Umbilical cord (tissue), 2 donors: Measurements from ENCODE around the gene NOD2. TPM values are rescaled to one million over a fixed set of nuclear protein-coding genes. Genes with fewer than 3 reads are reported as not detected.
A peak's percentile ranks its signal among the peaks of the same experiment; 100 is the strongest.

Experiments
- DNase-seq: peaks from one replicate; pipeline ENCODE4 v3.0.0-alpha.2; 2015; ENCODE audit warnings: low spot score
- total RNA-seq: library from RNA; depleted of rRNA; stranded (reverse); fragments of >200 nt; gene quantifications from one replicate; pipeline ENCODE4 v1.2.3, GENCODE V29; 2014; ENCODE audit warnings: low replicate concordance; ENCODE audit not compliant: insufficient read depth

The NOD2 gene
- 6.5 TPM for total RNA-seq

- DNase-seq, result no peak
Measured at GRCh38 chr16:50692999-50693781, at the start of gene NOD2. NOD2 (plus strand) TSS chr16:50693606; CDS start chr16:50699496, 5,890 bp downstream.

DNA sequence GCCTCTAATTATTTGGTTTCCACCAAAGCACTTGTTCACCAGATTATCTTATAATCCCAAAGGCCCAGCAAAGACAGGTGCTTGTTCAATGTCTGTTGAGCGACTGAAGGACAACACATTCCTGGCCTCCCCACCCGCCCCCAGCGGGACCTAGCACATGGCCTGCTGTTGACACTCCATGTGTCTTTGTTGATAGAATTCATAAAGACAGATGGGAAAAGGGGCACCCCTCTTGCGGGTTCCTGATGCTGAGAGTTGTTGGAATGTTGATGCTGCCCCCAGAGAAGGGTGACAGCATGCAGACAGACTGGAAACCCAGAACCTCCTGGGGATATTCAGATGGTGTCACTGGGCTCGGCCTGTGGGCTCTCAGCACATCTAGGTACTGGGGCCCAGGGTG is 49.2 kb upstream of the NOD2 start:
- DNase-seq, result no peak

DNA sequence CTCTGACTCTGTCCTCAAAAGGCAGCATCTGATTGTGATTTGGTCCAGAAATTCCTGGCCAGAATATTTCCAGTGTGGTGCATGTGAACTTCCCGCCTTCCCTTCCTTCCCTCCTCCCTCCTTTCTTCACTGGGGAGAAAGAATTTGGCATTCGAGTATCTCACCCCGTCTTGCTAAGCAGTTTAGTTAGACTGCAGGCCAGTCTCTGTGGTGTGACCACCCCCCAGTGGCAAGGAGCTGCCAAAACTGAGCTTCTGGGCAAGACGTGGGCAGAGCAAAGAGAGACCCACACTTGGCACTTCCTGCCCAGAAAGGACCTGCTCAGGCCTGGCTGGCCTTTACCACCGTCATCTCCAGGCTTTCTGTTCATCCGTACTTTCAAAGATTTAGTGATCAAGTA is 48.7 kb upstream of the NOD2 start:
- DNase-seq, result peak; percentile 68

- peak; percentile 94 for DNase-seq
Measured at GRCh38 chr16:50645563-50646220, 47.7 kb upstream of the NOD2 start.

- no peak for DNase-seq
Measured at GRCh38 chr16:50646345-50646744, 47.1 kb upstream of the NOD2 start.

DNA sequence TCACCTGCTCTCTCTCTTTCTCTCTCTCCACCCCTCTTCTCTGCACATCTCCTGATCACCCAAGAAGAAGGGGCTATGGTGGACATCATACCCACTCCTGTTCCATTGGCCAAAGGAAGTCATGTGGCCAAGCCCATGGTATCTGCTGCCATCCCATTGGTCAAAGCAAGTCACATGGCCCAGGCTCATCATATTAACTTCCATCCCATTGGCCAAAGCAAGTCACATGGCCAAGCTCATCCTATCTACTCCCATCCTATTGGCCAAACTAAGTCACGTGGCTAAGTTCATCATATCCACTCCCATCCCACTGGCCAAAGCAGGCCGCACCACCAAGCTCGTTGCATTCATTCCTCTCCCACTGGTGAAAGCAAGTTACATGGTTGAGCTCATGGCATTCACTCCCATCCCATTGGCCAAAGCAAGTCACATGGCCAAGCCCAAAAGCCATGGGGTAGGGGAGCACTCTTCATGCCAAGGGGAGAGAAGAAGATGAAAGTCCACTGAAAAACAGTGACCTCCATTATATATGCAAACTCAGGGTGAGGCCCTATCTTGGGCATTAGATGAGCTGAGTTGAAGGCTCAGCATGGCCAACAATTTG is 41.5 kb upstream of the NOD2 start:
- no peak for DNase-seq

DNA sequence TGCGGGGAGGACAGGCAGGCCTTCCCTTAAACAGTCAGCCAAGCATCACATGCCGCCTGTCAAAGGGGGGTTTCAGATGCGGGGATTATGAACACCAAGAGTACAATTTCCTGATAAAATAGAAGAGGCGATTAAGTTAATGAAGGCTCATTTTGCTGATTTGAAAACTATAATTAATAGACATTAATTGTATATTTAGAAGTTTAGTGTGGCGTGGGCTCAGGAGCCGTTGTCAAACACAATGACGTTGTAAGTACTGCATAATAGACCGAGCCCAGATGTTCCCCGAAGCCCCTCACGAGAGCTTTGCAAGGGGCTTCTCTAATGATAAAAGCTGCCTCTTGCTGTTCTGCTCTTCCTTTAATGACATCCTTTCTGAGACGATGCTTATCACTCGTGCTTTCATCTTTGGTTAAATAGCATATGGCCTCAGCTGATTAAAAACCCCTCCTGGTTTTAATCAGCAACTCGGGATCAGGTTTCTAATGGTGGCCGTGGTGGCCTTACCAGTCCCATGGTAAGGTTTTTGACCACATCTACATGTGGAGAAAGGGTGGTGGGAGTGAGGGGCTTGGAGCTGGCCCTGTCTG is 40.5 kb upstream of the NOD2 start:
- DNase-seq, result no peak

GRCh38 chr16:50653633-50654519 is 39.5 kb upstream of the NOD2 start:
- peak; percentile 67 for DNase-seq

- no peak for DNase-seq
Measured at GRCh38 chr16:50655558-50656055, 37.8 kb upstream of the NOD2 start.

GRCh38 chr16:50657241-50657640 is 36.2 kb upstream of the NOD2 start:
- peak; percentile 85 for DNase-seq

DNA sequence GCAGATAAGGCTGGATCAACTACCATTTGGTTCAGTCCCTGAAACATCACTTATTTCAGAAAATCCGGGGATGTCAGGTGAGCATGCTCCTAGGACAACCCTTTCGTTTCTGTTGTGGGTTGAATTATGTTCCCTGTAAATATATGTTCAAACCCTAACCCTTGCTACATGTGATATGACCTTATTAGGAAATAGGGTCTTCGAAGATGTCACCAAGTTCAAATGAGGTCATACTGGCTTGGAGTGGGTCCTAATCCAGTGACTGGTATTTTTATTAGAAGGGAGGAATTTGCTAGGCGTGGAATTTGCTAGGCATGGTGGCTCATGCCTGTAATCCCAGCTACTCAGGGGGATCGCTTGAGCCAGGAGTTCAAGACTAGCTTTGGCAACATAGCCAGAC is 33.6 kb upstream of the NOD2 start:
- peak; percentile 71 for DNase-seq

DNA sequence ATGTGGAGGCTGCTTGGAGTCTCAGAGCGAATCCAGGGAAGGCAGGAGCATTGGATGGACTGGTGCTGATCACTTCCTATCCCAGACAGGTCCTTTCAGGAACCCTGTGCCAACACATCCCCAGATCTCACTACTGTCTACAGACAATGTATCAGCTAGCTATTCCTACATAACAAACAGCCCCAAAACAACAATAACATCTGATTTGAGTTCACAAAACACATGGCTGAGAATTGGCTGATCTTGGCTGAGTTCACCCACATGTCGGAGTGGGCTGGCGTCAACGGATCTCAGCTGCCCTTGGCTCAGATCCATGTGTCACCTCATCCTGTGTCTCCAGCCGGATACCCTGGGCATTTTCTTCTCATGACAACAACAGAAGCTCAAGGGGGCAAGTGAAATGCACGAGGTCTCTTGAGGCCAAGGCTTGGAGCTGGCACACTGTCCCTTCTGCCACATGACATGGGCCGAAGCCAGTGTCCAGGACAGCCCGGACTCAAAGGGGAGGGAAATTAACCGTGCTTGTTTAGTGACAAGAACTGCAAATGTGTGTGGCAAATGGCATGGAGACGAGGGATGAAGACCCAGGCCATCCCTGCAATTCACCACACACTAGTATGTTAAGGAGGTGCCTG is 31.0 kb upstream of the NOD2 start:
- no peak for DNase-seq

GRCh38 chr16:50664270-50664669 is 29.1 kb upstream of the NOD2 start:
- DNase-seq, result no peak

DNA sequence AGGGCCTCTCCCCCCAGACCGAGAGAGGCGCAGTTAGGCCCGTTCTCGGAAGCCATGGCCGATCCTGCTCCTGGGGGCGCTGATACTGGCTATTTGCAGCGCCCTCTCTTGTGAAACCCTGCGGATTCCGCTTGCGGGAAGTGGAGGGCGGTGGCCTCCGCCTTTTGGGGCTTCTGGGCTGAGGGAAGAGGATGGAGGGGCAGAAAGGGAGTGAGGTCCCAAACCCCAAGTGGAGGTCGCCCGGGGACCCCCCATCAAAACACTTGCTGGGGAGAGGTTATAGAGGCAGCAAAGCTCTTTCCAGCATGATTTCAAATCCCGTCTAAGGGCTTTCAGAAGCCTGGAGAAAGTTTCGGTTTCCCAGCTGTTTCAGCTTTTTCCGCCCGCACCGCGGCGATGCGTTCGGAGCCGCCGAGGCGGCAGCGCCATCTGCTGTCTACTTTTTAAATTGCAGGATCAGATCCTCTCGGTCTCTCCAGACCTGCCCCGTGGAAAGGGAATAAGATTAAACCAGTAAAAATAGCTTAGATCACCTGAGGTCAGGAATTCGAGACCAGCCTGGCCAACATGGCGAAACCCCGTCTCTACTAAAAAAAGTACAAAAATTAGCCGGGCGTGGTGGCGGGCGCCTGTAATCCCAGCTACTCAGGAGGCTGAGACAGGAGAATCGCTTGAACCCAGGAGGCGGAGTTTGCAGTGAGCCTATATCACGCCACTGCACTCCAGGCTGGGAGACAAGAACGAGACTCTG is 28.1 kb upstream of the NOD2 start:
- DNase-seq, result peak; percentile 84

- DNase-seq, result no peak
Measured at GRCh38 chr16:50666658-50667496, 26.5 kb upstream of the NOD2 start.

DNA sequence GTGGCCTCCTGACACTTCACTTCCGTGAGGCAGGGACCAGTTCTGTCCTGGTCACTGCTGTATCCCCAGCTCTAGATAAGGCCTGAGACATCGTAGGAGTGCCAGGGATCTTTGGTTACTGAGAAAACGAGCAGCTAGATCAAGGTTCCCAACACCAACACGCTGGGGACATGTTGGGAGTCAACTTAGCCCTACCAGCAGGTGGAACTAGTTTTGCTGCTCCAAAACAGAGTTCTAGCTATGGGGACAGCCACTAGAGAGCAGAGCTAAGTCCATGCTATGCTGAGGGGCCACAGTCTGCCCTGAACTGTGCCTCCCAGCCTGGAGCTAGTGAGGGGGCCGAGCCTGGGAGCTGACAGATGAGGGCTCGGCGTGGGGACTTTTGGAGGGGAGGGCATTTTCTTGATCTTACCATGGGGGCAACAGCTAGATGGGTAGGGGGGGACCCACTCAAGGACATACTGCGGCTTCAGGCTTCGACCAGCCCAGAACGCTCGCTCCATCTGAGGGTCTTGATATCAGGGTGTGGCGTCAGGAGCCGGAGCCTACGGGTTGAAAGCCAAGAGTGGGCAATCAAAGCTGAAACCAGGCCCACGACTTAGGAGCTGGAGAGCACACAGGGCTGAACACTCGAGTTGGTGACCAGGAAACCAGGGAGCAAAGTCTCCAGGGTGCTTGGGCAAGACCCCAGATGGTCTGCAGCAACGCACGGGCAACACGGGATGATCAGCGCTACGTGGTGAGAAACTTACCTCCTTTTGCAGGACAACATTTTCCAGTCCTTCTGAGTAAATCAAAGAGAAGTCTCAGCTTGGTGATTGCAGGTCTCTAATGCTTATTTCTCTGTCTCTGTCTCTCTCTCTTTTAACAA is 25.7 kb upstream of the NOD2 start:
- no peak for DNase-seq

DNA sequence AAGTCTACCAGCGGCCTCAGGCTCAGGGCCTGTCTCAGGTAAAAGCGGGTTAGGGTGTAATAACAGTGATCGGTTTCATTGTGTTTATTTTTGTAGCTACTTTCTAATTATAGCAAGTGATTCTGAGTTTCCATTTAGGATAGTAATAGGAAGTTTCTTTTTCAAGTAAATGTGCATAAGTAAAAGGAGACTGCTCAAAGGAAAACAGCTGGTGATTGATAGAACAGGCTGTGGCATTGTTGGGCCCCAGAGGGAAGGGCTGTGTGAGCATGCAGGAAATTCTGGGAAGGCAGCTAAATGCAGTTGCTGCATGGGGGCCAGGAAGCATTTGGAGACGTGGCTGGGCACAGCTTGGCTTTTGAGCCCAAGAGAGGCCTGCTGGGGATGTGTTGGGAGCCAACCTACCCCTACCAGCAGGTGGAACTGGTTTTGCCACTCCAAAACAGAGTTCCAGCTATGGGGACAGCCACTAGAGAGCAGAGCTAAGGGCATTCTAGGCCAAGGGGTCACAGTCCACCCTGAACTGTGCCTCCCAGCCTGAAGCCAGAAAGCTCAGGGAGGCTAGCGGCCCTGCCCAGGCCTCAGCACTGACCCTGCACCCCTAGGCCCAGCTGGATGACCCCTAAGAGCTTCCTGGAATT is 24.9 kb upstream of the NOD2 start:
- no peak for DNase-seq
